HG03439 (cell line): ENCODE measurements around the gene ARL1.
"Not testable (repeated sequence)": the region's sequence is repeated elsewhere in the genome, so short reads cannot be mapped to it uniquely, and the experiment has no call there.

Source experiments
- ATAC-seq: cut with Tn5 transposase; IDR thresholded peaks from one replicate; pipeline ENCODE4 v1.9.1; 2021; ENCODE audit warnings: mild to moderate bottlenecking, moderate library complexity; ENCODE audit not compliant: unreplicated experiment

Gene ARL1

DNA sequence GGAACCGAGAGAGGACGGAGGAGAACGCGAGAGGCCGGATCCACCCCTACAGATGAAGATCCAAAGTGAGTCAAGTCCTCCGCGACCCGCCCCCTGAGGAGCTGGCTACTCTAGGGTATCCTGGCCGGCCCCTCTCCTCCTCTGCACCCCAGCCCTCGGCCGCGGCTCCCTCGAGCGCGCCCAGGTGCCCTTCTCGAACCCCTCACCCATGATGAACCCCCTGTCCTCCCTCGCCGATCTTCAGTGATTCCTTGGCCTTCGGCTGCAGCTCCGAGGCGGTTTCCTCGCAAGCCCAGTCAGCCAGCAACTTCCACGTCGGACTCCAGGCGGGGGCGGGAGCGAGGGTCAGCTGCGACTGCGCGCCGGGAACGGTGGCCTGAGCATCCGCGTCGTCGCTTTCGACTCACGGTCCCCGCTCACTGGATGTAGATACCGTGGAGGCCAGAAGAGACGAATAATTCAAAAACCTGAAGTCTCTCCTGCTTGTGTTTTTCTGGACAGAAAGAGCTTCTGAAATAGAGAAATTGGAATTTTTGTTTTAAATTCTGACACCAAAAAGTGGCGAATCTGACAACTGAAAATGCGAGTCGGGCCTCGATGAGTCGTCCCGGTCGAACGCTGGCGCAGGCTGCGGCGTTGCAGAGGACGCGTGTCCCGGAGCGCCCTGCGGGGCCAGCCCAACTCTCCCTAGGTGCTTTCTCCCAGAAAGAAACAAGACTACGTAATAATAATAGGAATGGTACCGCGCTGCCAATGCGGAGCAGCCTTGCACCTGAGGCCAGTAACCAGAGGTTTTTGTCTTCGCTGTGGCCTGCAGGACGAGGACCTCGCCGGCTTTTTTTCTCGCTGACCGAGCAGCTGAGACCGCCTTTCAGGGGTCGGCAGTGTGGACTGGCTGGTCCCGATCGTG lies at the start of gene ARL1:
ARL1 (minus strand) TSS at position 337 of the 910 bp plus-strand sequence; CDS start at position 210, 127 bp downstream.
- peak; percentile 86 for ATAC-seq

DNA sequence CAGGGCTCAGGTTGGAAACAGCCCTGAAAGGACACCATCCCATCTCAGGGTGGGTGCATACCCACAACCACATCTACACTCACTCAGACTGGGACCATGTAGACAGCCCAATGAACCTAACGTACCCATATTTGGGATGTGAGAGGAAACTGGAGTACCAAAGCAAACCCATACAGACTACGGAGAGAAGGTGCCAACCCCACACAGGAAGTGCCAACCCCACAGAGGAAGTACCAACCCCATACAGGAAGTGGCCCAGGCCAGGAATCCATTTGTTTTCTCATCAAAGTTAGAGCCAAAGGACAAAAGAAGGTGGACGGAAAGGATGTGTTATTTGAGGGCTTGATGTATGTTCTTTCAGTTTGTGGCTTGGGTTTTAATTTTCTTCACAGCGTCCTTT lies 48.1 kb upstream of the ARL1 start:
- ATAC-seq = no peak

DNA sequence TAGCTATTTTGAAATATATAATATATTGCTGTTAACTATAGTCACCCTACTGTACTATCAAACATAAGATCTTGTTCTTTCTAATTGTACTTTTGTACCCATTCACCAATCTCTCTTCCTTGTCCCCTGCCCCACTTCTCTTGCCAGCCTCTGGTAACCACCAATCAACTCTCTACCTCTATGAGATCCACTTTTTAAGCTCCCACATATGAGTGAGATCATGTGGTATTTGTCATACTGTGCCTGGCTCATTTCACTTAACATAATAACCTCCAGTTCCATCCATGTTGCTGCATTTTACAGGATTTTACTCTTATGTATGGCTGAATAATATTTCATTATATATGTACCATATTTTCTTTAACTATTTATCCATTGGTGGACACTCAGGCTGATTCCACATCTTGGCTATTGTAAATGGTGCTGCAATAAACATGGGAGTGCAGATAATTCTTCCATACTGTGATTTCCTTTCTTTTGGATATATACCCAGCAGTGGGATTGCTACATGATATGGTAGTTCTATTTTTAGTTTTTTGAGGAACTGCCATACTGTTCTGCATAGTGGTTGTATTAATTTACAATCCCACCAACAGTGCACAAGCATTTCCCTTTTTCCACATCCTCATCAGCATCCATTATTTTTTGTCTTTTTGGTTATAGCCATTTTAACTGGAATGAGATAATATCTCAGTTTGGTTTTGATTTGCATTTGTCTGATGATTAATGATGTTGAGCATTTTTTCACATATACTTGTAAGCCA lies 34.1 kb upstream of the ARL1 start:
- ATAC-seq = no peak

DNA sequence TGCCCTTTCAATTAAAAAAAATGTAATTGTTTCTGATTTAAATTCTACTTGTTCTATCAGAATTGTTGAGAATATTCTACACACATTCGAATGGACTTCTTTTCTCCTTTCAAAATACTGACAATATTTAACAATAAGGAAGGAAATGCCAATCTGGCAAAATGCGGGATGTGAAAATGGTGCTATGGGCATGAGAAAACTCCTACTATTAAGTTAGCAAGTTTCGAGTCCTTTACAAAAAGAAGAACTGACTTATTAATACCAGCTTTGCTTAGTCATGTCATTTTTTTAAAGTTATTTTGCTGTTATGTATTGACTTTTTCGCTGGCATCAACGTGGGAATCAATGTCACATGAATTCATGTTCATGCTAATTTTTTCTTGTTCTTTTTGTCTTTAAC lies 31.7 kb upstream of the ARL1 start:
- ATAC-seq = no peak

DNA sequence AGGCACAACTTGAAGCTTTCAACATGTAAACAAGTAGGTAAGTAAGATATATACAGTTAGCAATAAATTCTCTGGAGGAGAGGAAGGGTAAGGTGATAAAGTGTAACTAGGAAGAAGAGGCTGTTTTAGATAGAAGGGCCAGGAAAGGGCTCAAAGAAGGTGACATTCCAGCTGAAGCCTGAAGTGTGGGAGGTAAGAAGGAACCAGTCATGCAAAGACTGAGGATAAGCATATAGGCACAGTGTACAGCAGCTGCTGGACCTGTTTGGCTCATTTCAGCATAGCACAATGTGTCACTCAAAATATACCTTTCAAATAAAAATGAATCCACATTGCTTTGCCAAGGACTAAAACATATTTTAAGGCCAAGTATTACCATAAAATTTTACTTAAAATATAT lies 28.6 kb upstream of the ARL1 start:
- no peak for ATAC-seq

DNA sequence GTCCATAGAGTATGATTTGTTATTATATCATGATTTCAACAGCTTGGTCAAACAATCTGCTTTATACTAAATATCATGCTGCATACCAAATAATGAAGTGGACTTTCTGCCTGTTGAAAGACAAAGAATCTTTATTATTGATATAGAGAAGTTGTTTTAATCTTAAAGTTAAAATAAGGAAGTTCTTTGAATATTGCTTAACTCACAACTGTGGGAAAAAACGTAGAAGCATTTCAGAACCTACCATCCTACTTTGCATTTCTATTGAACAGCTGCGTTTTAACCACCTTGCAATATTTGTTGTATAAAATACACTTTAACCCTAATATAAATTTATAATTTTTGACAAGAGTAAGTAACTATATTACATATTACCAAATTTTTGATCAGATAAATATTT lies 22.9 kb upstream of the ARL1 start:
- ATAC-seq = no peak

DNA sequence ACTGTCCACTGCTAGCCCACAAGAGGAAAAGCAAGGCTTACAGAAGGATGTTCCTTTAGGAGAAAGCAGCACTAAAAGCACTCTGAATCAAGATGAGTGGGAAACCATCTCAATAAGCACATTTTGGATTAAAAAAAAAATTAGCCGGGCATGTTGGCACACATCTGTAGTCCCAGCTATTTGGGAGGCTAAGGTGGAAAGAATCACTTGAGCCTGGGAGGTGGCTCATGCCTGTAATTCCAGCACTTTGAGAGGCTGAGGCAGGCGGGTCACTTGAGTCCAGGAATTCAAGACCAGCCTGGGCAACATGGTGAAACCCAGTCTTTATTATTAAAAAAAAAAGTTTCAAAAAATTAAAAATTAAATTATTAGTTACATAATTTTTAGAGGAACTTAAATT lies 17.0 kb upstream of the ARL1 start:
- ATAC-seq = no peak

DNA sequence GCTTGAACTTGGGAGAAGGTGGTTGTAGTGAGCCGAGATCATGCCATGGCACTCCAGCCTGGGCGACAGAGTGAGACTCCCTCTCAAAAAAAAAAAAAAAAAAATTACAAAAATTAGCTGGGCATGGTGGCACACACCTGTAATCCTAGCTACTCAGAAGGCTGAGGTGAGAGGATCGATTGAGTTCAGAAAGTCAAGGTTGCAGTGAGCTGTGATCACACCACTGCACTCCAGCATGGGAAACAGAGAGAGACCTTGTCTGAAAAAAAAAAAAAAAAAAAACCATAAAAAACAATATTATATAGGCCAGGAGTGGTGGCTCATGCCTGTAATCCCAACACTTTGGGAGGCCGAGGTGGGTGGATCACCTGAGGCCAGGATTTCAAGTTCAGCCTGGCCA lies 14.5 kb upstream of the ARL1 start:
- not testable (repeated sequence) for ATAC-seq

DNA sequence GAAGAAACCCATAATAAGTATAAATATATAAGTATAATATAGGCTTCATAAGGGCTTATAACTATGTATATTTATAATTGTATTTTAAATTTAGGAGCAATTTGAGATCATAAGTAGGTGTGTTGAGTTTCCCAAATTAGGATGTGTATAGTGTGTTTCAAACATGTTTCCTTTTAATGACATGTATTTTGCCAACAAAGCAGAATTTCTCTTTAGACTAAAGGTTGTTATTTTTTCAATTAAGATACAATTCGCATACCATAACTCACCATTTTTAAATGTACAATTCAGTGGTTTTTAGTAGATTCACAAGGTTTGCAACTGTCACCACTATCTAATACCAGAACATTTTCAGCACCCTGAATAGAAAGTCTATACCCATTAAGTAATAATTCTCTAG lies 7.7 kb upstream of the ARL1 start:
- no peak for ATAC-seq

DNA sequence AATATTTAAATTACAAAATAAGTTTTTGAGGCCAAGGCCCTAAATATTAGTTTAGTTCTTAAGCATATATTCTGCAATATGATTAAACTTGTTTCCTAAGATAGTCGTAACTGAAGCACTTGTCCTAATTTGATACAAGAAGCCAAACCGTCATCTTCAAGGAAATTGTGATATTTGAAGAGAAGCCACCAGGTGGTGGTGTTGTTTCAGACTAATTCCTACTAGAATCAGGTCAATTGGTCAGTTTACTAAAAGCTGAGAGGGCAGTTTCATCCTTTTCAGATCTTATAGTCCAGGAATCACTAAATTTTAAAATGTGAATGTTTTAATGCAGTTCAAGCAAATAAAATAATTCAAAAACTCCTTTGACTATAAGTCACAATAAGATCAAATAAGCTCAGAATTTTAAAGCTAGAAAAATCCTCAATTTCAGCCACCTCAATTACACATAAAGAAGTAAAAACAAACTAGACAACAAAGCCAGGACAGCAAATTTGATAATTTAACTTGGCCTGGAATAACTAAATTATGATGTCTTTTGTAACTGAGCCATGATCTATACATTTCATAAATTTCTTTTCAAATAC lies 7.1 kb upstream of the ARL1 start:
- no peak for ATAC-seq

DNA sequence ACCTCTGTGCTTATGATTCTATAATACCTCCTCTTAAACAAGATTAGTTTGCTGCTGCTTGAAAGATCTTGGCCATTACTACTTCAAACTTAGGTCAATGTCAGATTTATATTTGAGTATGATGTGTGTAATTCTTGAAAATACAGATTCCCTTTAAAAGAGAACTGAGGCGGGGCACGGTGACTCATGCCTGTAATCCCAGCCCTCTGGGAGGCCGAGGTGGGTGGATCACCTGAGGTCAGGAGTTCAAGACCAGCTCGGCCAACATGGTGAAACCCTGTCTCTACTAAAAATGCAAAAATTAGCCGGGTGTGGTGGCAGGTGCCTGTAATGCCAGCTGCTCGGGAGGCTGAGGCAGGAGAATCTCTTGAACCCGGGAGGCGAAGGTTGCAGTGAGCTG lies 2.6 kb upstream of the ARL1 start:
- not testable (repeated sequence) for ATAC-seq

DNA sequence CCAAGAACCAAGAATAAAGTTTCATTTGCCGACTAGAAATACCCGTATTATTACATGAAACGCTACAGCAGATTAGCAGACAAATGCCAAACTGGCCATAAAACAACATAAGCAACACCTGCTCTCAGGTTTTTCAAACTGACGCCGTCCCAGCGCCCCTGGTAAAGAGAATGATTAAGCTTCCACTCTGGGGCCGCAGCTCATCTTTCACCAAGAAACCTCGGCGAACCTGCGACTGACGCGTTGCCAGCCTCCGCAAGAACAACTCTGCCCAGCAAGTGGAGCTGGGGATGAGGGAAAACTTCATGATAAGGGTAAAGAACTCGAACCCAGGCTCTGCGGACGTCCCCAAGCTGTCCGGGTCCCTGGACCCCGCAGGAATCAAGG lies 530 bp downstream of the ARL1 start:
- ATAC-seq = peak; percentile 11

DNA sequence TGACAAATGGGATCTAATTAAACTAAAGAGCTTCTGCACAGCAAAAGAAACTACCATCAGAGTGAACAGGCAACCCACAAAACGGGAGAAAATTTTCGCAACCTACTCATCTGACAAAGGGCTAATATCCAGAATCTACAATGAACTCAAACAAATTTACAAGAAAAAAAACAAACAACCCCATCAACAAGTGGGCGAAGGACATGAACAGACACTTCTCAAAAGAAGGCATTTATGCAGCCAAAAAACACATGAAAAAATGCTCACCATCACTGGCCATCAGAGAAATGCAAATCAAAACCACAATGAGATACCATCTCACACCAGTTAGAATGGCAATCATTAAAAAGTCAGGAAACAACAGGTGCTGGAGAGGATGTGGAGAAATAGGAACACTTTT lies 16.4 kb downstream of the ARL1 start:
- not testable (repeated sequence) for ATAC-seq

DNA sequence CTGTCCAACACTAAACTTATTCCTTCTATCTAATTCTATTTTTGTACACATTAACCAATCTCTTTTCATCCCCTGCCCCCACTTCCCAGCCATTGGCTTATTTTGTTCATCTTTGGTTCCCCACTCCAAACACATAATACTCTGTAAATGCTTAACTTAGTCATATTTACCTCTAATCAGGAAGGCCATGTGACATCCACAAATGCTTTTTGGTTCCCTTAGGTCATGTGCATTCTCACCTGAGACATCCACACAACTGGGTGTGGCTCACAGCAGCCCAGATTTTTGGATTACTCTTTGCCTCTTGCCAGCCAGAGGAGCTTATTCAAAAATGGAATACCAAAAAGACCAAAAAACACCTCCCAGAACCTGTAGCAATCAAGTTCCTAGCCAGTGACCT lies 28.4 kb downstream of the ARL1 start:
- no peak for ATAC-seq

DNA sequence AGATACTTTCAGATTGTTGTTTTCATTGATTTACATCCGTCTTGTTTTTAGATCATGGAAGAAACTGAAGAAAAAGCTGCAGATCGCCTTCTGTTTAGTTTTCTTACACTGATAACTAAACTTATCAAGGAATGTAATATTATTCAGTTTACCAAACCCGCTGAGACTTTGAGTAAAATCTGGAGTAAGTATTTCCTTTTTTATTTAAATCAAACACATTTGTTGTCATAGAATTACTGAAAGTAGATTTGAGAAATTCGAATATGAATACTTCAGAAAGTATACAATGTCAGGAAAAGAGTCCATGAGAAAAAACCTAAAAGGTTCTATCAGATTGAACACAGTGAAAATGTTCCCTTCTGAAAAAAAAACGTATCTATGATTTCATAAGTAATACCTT lies 32.0 kb downstream of the ARL1 start:
- ATAC-seq = no peak

DNA sequence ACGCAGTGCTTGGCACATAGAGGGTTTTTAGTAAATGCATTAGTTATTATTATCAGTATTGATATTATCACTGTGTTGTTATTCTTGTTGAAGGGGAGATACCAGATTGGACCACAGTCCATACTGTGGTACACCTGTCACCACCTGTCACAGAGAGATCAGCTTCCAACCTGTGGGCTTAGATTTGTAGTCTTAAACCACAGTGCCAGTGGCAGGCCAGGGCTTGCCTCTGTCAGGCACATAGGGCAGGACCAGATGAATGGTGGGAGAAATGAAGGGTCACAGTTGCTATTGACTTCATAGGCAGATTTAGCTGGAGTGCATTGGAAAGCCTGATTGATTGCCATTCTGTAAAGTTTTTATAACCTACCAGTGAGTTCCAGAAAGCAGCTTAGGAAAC lies 35.1 kb downstream of the ARL1 start:
- no peak for ATAC-seq

DNA sequence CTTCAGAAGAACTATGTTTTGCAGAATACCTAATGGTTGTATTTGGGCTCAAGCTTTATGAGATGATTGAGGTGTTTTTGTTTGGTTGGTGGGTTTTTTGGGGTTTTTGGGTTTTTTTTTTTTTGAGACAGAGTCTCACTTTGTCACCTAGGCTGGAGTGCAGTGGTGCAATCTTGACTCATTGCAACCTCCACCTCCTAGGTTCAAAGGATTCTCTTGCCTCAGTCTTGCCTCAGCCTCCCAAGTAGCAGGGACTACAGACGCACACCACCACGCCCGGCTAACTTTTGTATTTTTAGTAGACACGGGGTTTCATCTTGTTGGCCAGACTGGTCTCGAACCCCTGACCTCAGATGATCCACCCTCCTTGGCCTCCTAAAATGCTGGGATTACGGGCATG lies 39.6 kb downstream of the ARL1 start:
- ATAC-seq = no peak

DNA sequence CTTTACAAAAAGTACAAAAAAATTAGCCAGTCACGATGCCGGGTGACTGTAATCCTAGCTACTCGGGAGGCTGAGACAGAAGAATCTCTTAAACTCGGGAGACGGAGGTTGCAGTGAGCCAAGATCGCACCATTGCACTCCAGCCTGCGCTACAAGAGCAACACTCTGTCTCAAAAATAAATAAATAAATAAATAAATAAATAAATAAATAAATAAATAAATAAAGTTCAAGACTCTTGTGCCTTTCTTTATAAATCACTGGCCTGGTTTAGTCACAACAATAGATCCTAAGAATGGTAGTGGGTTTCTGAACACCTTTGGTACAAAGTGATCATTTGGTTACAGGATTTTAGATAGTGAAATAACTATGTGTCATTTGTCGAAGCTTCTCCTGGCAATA lies 46.1 kb downstream of the ARL1 start:
- ATAC-seq = no peak

DNA sequence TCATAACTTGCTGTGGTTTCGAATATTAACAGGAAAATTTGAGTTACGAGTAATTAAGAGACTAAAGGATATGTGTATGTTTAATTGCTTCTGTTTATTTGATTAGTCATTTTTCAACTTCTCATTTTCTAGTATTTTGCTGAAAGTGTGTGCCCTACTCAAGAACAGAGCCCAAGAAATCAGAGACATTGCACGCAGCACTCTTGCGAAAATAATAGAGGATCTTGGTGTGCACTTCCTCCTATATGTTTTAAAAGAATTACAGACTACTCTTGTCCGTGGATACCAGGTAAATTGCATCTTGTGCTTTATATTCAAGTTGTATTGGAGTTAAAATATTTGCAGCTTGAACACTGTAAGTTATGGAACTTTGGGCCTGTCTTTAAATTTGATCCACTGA lies 50.8 kb downstream of the ARL1 start:
- no peak for ATAC-seq

DNA sequence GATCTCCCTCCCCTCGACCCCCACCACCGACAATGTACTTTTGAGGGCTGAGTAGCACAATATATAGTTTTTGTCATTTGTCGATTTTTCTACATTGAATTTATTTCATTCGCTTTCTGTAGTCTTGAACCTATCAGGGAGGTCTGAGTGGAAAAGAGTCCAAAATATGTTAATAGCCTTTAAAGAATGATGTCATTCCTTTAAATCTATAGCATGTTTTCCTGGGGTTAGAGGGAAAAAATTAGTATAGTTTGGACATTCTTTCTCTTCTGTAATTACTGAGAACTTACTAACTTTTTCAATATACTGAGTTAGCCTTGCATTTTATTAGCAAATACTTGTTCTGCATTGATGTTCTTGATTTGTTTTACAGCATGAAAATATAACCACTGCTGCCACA lies 55.9 kb downstream of the ARL1 start:
- ATAC-seq = no peak

DNA sequence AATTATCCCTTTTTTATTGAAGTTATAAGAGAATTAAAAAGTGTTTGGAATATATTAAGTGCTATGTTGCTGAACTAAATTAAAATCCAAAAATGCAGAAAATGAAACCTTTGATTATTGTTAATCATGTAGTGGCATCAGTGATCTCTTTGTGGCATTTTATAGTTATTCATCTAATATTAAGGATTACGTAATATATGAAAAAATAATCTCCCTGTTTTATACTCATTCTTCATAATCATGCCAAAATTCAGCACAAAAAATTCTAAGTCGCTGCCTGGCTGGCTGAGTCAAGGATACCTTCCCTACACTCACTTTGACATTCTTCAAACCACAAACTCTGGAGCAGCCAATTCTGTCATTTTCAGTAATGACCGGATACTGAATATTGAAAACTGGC lies 63.7 kb downstream of the ARL1 start:
- ATAC-seq = no peak
